Ectodermal cell (in vitro differentiated cells): ENCODE measurements around the gene C2orf92.

Experiments
- H3K27ac ChIP-seq: 2 replicates; pipeline ENCODE4 v1.7.0; 2013; ENCODE audit warnings: mild to moderate bottlenecking, low read depth, low read length; ENCODE audit not compliant: insufficient read depth, poor library complexity, severe bottlenecking
- H3K27me3 ChIP-seq: 2 replicates; pipeline ENCODE4 v1.7.0; 2013; ENCODE audit warnings: mild to moderate bottlenecking, low read length; ENCODE audit not compliant: insufficient read depth, control insufficient read depth, poor library complexity, severe bottlenecking
- H3K36me3 ChIP-seq: one replicate; pipeline ENCODE4 v1.7.0; 2013; ENCODE audit warnings: low read length; ENCODE audit not compliant: control insufficient read depth, insufficient read depth
- H3K4me1 ChIP-seq: one replicate; pipeline ENCODE4 v1.7.0; 2013; ENCODE audit warnings: low read length; ENCODE audit not compliant: control insufficient read depth, insufficient read depth
- H3K4me3 ChIP-seq: 2 replicates; pipeline ENCODE4 v1.7.0; 2013; ENCODE audit warnings: low read depth, low read length, control low read depth; ENCODE audit not compliant: insufficient read depth
- H3K9me3 ChIP-seq: 2 replicates; pipeline ENCODE4 v1.7.0; 2013; ENCODE audit warnings: mild to moderate bottlenecking, low read length, moderate library complexity; ENCODE audit not compliant: control insufficient read depth
- WGBS, 2 experiments: methylation state at CpG; one replicate each; pipeline ENCODE4 v1.1.7; 2013; ENCODE audit warnings: missing lambda C conversion rate in 2 of 2; 5-methylcytosine and 5-hydroxymethylcytosine counted together

Gene C2orf92

DNA sequence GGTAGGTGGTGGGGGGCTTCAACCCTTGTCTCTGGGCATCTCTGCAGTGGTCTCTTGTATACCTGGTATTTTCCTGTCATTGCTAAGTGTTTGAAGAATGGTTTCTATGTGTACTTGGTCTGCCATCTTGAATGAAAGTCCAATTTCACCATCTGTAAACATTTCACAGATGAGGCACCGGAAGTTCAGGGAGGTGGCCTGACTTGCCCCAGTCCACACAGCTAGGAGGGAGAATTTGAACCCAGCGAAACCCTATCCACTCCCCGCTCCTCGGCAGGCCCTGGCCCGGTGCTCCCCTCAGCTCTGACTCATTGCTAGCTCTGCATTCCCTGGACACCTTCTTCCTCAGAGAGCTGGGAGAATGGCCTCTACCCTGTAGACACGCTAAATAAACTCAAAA, 74.4 kb downstream of the C2orf92 start:
- no peak overlapping the region for H3K4me3 ChIP-seq

DNA sequence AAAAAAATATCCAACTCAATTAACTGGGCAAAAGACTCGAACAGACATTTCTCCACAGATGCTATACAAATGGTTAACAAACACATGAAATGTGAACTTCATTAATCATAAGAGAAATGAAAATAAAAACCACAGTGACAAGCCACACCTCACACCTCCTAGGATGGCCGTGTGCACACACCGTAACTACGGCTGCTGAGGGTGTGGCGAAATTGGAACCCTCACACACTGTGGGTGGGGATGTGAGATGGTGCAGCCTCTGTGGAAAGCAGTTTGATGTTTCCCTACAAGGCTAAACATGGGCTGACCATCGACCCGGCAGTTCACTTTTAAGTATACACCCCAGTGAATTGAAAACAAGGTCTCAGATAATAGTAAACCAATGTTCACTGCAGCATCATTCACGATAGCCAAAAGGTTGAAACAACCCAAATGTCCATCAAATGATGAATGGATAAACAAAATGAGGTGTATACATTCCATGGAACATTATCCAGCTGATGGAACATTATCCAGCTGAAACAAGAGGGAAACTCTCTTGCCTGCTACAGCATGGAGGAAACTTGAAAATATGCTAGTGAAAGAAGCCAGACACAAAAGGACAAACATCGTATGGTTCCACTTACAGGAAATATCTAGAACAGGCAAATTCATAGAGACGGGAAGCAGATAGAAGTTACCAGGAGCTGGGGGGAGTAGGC, 76.1 kb downstream of the C2orf92 start:
- Histone ChIP-seq H3K27me3 (no peaks in the 10 kb centered on the region), H3K4me1 (peaks cover 10% of the 10 kb centered on the region), H3K4me3 (no peak overlapping the region), H3K27ac (no peak overlapping the region), H3K36me3 (no peaks in the 10 kb centered on the region), H3K9me3 (no peaks in the 10 kb centered on the region)
- WGBS, 2 experiments, result 93 to 95% methylated on average over 8 to 10 of the region's 10 CpGs

More for the DNA sequence above, 74.4 kb downstream of the C2orf92 start:
- WGBS, 2 experiments, result 93 to 94% methylated on average over 6 of the region's 6 CpGs
- Histone ChIP-seq H3K4me1 (no peaks in the 10 kb centered on the region), H3K36me3 (no peaks in the 10 kb centered on the region), H3K27ac (no peak overlapping the region), H3K27me3 (no peaks in the 10 kb centered on the region), H3K9me3 (no peaks in the 10 kb centered on the region)

DNA sequence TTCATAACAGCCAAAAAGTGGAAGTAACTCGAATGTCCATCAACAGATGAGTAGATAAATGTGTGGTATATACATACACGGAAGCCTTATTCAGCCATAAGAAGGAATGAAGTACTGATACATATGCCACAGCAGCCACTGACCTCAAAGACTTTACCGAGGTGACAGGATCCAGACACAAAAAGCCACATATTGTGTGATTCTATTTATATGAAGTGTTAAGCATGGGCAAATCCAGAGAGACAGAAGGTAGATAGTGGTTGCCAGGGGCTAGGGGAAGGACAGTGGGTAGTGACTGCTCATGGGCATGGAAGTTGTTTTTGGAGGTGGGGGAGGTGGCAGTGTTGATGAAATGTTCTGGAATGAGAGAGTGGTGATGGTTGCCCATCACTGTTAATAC, 77.8 kb downstream of the C2orf92 start:
- no peaks in the 10 kb centered on the region for H3K36me3 ChIP-seq
- 87 to 95% methylated on average over 3 of the region's 3 CpGs for WGBS, 2 experiments
- H3K27ac ChIP-seq, result no peak overlapping the region
- no peak overlapping the region for H3K4me3 ChIP-seq
- H3K27me3 ChIP-seq, result no peaks in the 10 kb centered on the region
- H3K9me3 ChIP-seq, result no peaks in the 10 kb centered on the region
- H3K4me1 ChIP-seq, result peaks cover 20% of the 10 kb centered on the region

DNA sequence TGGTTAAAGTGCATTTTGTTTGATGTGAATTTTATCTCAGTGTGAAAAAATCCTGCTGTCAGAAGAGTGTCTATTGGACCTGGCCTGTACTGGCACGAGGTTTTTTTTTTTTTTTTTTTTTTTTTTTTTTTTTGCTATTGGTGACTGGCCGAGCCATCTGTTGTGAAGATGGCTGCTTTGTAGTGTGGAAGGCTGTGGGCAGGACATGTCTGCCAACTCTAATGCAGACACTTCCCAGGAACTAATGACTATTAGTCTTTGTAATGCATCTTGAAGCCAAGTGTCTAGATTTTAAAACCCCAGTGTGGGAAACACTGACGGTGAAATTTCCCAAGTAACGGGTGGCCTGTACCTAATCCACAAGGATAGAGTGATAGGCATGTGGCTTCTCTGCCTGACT, 78.2 kb downstream of the C2orf92 start:
- no peak overlapping the region for H3K27ac ChIP-seq
- H3K4me1 ChIP-seq, result peaks cover 20% of the 10 kb centered on the region
- H3K27me3 ChIP-seq, result no peaks in the 10 kb centered on the region
- no peaks in the 10 kb centered on the region for H3K36me3 ChIP-seq
- H3K9me3 ChIP-seq, result no peaks in the 10 kb centered on the region
- WGBS, 2 experiments, result 91 to 92% methylated on average over 4 of the region's 4 CpGs
- H3K4me3 ChIP-seq, result no peak overlapping the region

DNA sequence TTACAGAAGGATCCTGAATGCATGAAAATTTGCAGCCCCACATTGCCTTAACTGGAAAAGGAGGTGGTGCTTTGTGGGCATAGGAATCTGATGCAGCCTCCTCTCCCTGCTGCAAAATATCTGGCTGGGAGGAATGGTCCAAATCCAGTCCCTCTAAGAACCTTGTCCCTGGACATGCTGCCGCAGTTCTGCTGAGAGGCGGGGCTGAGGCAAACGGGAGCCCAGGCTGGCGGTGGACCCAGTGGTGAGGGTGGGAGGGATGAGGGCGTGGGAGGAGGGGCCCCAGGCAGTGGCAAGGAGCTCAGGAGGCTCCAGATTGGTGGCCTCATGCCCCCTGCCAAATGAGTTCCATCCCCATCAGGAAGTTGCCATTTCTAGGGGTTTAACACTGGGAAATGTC, 80.1 kb downstream of the C2orf92 start:
- Histone ChIP-seq H3K27ac (no peak overlapping the region), H3K9me3 (no peaks in the 10 kb centered on the region), H3K36me3 (no peaks in the 10 kb centered on the region), H3K4me1 (peaks cover 20% of the 10 kb centered on the region), H3K27me3 (no peaks in the 10 kb centered on the region), H3K4me3 (no peak overlapping the region)
- WGBS, 2 experiments, result 57 to 63% methylated on average over 5 of the region's 5 CpGs

DNA sequence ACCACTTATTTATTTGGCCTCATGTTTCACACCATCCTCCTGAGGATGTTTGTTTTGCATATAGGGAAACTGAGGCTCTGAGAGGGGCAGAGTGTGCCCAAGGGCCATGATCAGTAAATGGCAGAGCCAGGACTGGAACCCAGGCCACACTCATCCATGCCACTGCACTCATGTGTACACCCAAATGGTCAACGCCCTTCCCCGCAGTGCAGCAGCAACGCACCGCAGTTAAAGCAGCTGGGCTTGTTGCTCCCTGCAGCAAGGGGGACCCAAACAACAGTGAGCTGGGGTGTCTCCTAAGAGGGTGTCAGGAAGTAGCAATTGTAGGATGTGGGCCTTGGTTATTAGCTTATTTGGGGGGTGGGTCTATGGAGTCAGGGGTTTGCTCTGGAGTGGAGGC, 80.5 kb downstream of the C2orf92 start:
- H3K9me3 ChIP-seq, result no peaks in the 10 kb centered on the region
- H3K36me3 ChIP-seq, result no peaks in the 10 kb centered on the region
- no peaks in the 10 kb centered on the region for H3K27me3 ChIP-seq
- peaks cover 20% of the 10 kb centered on the region for H3K4me1 ChIP-seq
- H3K27ac ChIP-seq, result no peak overlapping the region
- 95 to 98% methylated on average over 4 of the region's 4 CpGs for WGBS, 2 experiments
- no peak overlapping the region for H3K4me3 ChIP-seq

DNA sequence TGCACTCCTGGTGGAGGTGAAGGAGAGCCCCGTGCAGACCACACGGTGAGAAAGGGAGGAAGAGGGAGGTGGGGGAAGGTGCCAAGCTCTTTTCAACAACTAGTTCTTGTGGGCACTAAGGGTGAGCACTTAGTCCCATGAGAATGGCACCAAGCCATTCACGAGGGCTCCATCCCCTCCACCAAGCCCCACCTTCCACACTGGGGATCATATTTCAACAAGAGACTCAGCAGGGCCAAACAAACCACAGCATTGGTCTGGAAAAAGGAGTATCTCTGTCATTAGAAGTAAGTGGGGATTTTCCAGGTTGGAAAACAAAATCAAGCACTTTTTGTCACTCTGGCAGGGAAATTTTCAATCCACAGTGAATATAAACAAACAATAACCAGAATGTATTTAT, 82.2 kb downstream of the C2orf92 start:
- no peak overlapping the region for H3K27ac ChIP-seq
- no peak overlapping the region for H3K4me3 ChIP-seq
- 50 to 53% methylated on average over 3 of the region's 3 CpGs for WGBS, 2 experiments
- H3K36me3 ChIP-seq, result peaks cover 3% of the 10 kb centered on the region
- no peaks in the 10 kb centered on the region for H3K27me3 ChIP-seq
- H3K4me1 ChIP-seq, result peaks cover 26% of the 10 kb centered on the region
- H3K9me3 ChIP-seq, result no peaks in the 10 kb centered on the region
